NCI-H510A treated with DMSO at 0.1 percent for 48 hours (cell line): ENCODE measurements around the gene ENGASE.

Source experiments
- DNase-seq: peaks from one replicate; lab custom pipeline; 2025; lab: John Stamatoyannopoulos, UW

Gene ENGASE

GRCh38 chr17:79039886-79040285 lies 34.7 kb upstream of the ENGASE start:
- DNase-seq: no peak

GRCh38 chr17:79041041-79041570 lies 33.5 kb upstream of the ENGASE start:
- DNase-seq: no peak

- no peak for DNase-seq
Measured at GRCh38 chr17:79041723-79042420, 32.8 kb upstream of the ENGASE start.

- peak; percentile 55 for DNase-seq
Measured at GRCh38 chr17:79042421-79043190, 32.0 kb upstream of the ENGASE start.

DNA sequence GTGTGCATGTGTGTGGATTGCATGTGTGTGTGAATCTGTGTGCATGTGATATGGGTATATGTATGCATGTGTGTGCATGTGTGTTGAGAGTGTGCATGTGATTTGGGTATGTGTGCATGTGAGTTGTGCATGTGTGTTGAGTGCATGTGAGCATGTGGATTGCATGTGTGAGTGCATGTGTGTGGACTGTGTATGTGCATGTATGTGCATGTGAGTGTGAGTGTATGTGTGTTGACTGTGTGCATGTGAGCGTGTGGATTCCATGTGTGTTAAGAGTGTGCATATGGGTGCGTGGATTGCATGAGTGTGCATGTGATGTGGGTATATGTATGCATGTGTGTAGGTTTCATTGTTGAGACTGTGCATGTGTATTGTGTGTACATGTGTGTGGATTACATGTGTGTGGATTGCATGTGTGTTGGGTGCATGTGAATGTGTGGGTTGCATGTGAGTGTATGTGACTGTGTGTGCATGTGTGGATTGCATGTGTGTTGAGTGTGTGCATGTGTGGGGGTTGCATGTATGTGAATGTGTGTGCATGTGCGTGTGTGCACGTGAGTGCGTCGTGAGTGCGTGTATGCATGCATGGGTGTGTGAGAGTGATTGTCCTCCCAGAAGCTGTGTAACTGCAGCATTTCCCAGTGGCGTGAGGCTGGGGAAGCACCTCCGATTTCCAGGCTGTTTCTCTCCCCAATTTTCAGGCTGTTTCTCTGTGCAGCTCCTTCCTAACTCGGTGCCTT lies 31.3 kb upstream of the ENGASE start:
- DNase-seq: no peak

DNA sequence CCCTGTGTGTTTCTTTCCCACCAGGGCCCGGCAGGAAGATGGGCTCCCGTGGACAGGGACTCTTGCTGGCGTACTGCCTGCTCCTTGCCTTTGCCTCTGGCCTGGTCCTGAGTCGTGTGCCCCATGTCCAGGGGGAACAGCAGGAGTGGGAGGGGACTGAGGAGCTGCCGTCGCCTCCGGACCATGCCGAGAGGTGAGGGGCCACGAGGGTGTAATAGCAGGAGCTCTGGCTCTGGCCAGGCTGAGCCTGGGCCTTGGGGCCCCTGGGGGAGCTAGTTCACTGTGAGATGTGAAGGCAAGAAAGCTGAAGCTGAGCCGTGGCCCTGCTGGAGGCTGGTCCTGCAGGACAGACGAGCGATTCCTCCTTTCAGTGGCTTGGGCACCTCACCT lies 30.7 kb upstream of the ENGASE start:
- DNase-seq: no peak

GRCh38 chr17:79044462-79044861 lies 30.2 kb upstream of the ENGASE start:
- no peak for DNase-seq

GRCh38 chr17:79045001-79045729 lies 29.5 kb upstream of the ENGASE start:
- DNase-seq: no peak

DNA sequence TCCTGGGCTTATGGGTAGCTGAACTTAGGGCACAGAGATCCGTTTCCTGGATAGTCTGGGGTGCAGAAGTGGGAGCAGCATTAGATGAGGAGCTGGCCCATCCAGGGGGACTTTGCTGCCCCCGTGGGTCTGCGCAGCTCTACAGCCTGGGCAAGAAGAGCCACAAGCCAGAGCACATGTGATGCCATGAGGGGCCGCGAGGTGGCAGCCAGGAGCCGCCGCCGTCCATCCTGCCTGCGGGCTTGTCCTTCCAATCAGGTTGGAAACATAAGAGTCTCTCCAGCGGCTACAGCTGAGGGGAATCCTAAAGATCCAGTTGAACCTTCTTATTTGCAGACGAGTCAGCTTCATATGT lies 28.8 kb upstream of the ENGASE start:
- DNase-seq: peak; percentile 89

- DNase-seq: no peak
Measured at GRCh38 chr17:79046197-79046915, 28.3 kb upstream of the ENGASE start.

DNA sequence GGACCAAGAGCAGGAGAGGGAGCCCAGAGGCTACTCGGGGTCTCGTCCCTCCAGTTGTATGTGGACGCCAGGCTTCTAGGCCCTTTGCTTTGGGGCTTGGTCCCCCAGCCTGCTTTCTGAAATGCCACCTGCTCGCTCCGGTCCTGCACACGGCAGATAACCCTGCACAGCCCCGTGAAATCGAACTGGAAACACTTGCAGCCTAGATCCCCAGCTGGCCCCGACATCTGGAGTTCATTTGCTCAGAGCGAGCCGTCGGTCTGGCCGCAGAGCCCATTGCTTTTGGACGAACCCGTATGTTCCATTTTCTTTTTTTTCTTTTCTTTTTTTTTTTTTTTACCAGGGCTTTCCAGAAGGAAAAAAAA lies 27.7 kb upstream of the ENGASE start:
- DNase-seq: no peak

DNA sequence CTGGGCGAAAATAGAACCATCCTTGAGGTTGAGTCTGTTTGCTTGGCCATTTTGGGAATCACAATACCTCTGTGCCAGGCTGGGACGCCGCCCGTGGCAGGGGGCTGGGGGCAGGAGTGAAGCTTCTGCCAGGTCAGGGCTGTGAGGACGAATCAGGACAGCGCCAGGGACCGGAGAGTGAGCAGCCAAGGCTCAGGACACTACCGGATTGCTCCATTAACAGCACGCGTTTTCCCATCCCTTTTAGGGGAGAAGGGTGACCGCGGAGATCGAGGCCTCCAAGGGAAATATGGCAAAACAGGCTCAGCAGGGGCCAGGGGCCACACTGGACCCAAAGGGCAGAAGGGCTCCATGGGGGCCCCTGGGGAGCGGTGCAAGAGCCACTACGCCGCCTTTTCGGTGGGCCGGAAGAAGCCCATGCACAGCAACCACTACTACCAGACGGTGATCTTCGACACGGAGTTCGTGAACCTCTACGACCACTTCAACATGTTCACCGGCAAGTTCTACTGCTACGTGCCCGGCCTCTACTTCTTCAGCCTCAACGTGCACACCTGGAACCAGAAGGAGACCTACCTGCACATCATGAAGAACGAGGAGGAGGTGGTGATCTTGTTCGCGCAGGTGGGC lies 27.2 kb upstream of the ENGASE start:
- no peak for DNase-seq

GRCh38 chr17:79047923-79048825 lies 26.4 kb upstream of the ENGASE start:
- no peak for DNase-seq

- no peak for DNase-seq
Measured at GRCh38 chr17:79048826-79049755, 25.5 kb upstream of the ENGASE start.

GRCh38 chr17:79049821-79050220 lies 24.8 kb upstream of the ENGASE start:
- no peak for DNase-seq

- DNase-seq: no peak
Measured at GRCh38 chr17:79050551-79050950, 24.1 kb upstream of the ENGASE start.

DNA sequence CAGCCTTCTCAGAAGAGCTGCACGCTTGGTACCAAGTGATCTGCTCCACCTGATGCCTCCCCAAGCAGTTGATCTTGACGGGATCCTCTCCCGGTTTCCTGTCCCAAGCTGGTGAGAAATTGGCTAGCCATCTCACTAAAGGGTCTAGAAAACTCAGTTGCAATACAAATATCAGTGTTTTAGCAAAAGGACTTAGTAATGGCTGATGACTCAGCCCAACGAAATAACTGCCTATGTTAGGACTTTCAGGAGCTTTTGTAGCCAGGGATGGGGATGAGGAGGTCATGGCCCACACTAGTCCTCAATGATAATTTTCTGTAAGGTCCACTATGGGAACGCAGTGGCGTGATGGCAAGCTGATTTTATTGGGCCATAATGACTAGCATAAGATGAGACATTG lies 23.3 kb upstream of the ENGASE start:
- no peak for DNase-seq

- no peak for DNase-seq
Measured at GRCh38 chr17:79052131-79052530, 22.5 kb upstream of the ENGASE start.
